Measurements from ENCODE around the gene IL23A.
"Not testable (repeated sequence)": the region's sequence is repeated elsewhere in the genome, so short reads cannot be mapped to it uniquely, and the experiment has no call there.

IL23A gene

DNA sequence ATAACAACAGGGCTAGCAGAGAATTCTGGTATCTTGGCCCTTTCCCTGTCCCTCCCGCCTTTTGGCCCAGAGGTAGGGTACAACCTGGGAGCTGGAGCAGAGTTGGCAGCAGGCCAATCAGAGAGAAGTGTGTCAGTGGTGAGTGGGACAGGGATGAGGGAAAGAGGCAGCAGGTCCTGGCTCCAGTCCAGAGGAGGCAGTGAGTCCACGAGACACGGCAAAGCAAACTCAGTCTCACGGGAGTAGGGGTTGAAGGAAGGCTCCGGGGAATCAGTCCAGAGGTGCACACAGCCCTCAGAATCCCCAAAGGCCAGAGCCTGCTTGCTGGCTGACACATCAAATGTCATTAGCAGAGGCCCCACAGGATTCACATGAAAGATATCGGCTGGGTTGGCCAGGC is 12.2 kb upstream of the IL23A start:
- DNase-seq, result no peak

DNA sequence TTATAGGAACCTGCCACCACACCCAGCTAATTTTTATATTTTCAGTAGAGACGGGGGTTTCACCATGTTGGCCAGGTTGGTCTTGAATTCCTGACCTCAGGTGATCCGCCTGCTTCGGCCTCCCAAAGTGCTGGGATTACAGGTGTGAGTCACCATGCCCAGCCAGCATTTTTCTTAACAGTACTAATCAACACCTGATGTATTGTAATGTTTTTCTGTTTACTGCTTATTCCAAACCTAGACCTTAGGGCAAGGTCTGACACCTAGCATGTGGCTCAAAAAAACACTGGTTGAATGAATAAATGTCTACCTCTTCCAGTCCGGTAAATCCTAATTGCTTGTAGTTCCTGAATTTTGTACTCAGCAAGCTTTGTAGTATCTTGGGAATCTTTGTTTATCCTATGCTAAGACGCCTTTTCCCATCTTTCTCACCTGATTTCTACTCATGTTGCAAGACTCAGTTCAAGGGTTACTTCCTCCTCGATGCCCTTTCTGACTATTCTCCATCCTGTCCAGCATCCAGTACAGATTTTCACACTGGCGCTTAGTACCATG is 7.7 kb upstream of the IL23A start:
- DNase-seq, result no peak

DNA sequence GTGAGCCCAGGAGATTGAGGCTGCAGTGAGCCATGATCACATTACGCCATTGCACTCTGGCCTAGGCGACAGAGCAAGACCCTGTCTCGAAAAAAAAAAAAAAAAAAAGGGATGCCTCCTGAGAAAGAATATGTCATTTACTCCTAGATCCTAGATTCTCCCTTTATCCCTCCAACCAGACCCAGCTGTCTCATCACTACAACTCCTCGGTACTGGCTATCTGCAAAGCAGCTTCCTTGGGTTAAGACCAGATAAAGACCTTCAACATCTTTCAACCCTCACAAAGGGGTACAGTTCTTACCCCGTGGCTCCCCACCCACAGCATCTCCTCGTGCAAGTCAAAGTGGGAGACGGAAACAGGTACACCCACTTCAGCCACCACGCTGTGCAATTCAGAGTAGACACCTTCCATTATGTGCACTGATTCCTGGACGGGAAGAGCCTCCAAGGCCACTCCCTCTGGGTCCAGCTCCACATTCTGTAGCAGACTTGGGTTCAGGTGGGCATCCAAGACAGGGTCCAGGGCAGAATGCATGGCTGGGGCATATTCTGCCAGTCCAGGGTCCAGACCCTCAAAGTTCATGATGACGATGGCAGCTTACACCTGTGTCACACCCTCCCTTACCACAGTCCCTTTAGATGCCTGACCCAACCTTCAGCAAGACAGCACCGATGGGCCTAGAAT is 6.0 kb upstream of the IL23A start:
- no peak for DNase-seq

DNA sequence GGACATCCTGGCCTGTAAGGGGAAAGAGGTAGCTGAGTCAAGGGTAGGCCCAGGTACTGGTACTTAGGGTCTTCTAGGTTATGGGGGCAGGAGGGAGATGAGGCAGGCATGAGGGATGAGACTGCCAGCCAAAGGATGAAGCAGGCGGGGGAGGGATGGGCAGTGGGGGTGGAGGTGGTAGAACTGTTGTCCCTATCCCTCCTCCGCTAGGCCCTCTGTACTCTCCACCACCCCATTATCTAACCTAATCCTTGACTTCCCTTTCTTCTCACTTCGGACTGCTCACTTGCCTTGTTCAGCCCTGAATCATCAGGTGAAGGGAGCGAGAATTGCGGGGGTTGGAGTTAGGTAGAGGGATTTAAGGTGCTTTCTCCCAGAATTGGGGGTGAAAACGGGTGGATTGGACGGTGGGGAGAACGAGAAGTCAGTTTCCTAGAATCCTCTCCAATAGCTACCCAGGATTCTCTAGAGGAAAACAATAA is 5.4 kb upstream of the IL23A start:
- DNase-seq, result no peak

DNA sequence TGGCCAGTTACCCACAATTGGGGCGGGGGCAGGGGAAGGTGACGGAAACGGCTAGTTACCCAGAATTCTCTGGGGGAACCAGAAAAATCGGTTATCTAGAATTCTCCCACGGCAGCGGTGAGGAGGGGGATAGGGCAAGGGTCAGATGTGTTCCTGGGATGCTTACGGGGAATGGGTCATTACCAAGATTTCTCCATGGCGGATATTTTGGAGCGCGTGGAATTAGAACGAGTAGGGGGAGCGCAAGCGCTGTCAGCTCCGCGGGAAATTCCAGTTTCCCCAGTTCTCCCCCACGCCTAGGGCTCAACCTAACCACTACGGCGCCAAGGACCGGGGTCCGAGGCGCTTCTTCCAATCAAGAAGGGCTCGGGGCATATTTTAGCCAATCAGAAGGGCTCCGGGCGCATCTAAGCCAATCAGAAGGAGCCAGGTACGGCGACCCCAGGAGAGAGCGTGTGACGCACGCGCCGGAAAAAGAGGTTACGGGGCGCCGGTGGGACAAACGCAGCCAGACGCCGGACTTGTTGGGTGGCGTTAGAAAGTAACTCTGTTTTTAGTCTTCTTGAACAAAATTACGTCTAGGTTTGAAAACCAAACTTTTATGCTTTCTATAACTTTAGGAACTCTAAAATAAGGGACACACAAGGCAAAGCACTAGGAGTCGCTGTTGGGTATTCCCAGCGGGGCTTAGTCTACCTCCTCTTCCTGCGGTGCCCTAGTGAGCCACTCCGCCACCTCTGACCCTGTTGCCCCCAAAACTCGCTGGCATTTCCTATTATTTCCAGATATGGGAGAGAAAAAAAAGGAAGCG is 4.8 kb upstream of the IL23A start, which contains the start of gene PAN2:
Gene PAN2, minus strand, starts transcription at position 322 of the 811 bp plus-strand sequence. CDS start 906 bp downstream, outside the sequence.
- DNase-seq, result peak; percentile 87 to 92 (median 90)

DNA sequence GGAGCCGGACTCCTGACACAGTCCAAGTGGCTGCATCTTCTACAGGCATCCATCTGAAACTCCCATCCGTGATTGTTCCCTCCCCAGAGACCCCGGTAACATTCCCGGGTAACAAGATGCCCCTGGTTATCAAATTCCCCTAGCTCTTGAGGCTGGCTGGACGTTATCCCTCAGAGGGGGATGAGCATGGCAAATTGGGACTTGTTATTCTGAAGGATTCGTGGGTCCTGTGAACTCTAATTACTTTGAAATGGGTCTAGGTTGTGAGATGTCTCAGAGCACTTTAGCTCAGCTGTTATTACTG is 4.2 kb upstream of the IL23A start:
- peak in 1 of 6 experiments; percentile 29 for DNase-seq

DNA sequence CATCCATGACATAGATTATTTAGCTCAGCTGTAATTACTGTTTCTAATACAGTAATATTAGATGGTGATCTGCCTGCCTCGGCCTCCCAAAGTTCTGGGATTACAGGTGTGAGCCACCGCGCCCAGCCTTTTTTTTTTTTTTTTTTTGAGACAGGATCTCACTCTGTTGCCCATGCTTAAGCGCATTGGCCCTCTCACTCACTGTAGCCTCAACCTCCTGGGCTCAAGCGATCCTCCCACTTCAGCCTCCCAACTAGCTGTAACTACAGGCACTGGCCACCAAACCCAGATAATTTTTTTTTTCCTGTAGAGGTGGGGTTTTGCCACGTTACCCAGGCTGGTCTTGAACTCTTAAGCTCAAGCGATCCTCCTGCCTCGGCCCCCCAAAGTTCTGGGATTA is 3.2 kb upstream of the IL23A start:
- not testable (repeated sequence) for DNase-seq

DNA sequence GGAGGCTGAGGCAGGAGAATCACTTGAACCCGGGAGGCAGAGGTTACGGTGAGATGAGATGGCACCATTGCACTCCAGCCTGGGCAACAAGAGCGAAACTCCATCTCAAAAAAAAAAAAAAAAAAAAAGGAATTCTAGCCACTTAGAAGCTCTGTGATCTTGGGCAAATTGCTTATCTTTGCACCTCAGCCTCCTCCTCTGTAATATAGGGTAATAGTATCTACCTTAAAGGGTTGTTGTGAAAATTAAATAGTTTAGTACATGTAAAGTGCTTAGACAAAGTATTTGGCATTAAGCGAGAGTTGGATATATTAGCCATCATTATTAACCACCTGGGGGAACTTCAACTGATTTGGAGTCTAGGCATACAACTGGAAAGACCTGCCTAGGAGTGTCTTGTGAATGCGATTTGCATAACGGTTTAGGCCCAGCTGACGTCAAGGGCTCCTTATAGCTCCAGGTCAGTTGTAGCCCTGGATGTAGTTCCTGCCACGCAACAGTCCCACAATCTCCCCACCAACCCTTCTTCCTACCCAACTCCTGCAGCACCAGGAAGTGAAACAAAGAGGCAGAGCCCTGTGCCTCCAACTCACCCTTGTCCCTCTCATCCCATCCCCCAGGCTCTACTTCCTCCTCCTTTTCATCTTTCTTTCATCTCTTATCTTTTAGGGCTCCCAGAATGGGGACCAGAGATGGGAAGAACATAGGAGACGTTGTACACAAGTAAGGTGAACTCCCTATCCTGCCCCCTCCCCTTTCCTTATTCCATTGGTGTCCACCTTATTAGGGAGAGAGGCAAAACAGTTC is 2.1 kb upstream of the IL23A start:
- DNase-seq, result no peak

DNA sequence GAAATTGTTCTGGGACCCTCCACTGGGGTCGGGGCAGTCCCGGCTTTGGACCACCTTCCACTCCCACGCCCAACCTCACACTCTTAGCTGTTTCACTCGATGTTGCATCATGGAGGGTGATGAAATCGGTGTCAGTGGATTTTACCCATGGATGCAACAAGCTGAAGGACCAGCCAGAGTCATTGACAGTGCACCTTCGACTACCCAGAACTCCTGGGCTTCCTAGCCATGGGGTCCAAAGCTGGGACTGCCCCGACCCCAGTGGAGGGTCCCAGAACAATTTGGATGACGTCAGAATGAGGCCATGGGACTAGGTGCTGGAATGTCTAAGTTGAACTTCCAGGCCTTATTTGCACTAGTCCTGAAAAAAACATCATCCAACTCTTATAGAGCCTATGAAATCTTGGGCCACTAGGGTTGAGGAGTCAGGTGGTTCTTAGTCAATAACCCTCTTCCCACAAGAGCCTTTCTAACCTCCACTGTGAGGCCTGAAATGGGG is 882 bp upstream of the IL23A start:
- no peak for DNase-seq

DNA sequence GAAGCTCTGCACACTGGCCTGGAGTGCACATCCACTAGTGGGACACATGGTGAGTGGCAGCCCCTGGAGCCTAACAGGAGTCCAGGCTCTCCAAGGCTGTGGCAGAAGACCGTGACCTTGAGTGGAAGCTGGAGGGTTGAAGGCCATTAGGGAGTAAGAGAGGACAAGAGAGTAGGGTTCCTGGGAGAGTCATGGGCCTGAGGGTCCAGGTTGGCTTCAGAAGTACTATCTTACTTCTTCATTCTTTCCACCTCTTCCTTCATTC is 406 bp downstream of the IL23A start:
- no peak for DNase-seq

DNA sequence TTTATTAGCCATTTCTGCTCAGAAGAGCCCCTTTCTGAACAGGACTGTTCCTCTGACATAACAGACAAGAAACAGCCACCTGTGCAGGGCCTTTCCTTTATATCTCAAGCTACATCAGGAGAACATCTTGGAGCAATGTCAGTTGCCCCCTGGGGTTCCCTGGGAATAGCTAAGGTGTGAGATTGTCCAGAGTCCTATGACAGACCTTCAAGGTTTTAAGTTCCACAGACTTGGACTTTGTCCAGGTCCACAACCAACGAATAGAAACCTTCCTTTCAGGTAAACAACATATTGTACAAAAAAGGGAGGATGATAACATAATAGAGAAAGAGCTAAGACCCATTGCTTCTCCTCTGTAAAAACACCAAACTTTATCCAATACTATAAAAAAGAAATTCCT is 2.9 kb downstream of the IL23A start:
- DNase-seq, result no peak

DNA sequence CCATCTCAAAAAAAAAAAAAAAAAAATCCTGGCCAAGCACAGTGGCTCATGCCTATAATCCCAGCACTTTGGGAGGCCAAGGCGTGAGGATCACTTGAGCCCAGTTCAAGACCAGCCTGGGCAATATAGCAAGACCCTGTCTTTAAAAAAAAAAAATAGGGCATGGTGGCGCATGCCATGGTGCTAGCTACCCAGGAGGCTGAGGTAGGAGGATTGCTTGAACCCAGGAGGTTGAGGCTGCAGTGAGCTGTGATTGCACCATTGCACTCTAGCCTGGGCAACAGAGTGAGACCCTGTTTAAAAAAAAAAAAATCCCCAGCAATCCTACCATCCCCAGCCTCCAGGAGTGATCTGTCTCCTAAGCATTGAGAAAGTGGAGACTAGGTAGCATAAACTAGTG is 3.6 kb downstream of the IL23A start:
- DNase-seq, result not testable (repeated sequence)

DNA sequence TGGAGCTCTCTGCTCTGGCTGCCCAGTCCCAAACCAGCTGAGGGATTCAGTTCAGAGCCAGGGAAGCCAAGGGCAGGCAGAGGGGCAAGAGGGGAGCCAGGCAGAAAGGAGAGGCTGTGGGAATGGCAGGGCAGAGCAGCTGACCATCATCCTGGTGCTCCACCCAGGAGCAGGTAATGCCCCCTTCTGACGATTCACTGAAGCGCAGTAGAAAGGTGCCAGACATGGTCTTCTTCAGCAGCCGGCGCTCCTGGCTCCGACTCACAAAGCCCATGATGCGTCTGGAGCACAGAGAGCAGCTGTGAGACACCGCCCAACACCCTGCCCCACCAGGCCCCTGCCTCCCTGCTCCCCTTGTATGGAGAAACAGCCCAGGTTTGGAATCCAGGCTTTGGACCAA is 8.0 kb downstream of the IL23A start:
- DNase-seq, result no peak

DNA sequence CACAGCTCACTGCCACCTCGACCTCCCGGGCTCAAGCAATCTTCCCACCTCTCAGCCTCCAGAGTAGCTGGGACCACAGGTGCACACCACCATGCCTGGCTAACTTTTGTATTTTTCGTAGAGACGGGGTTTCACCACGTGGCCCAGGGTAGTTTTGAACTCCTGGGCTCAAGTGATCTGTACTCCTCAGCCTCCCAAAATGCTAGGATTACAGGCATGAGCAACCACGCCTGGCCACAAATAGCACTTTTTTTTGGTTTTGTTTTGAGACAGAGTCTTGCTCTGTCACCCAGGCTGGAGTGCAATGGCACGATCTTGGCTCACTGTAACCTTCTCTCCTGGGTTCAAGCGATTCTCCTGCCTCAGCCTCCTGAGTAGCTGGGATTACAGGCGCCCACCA is 8.6 kb downstream of the IL23A start:
- not testable (repeated sequence) for DNase-seq

DNA sequence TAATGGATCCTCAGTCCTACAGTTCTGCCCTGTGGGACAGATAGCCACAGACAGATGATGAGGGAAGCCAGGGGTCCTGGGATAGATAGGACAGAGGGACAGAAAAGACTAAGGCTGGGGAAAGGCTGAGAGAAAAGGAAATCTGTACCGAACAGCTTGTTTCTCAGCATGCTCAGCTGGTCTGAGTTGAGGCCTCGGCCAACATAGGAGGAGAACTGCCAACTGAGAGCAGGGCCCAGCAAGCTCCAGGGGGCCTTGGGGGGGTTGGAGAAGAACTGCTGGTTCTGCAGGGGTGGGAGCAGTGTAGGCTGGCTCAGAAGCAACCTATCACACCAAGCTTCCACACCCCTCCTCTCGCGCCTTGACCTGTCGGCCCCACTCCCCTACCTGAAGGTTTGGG is 10.1 kb downstream of the IL23A start:
- DNase-seq, result no peak

DNA sequence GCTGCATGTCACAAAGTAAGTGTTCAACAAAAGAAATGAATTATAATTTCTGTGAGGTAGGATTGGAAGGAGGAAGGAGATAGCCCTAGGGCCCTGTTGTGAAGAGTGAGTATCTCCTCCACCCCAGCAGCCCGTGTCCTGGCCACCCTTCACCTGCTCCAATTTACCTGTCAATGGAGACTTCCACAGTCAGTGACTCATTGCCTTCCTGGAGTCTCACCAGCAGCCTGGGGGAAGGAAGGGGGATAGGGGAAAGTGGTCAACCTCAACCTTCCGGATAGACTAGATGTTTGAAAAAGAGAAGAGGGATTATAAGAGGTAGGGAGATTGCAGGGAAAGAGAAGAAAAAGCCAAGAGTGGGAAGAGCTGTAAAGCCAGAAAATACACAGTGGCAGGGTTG is 12.0 kb downstream of the IL23A start:
- no peak for DNase-seq

DNA sequence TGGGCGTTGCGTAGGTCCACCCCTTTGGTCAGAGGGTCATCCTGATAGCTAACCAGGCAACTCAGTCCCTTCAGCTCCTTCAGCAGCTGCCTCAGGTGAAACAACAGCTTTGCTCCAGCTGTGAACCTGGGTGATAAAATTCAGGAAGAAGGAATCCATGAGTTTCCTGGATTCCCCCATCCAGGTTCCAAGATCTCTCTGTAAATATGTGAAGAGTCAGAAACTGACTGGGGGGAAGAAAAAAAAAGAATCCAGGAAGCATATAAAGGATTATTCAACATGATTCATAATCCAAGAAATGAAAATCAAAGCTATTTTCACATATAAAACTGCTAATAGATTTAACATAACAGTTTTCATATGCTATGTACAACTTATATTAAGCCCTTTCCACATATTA is 12.6 kb downstream of the IL23A start:
- no peak for DNase-seq

DNA sequence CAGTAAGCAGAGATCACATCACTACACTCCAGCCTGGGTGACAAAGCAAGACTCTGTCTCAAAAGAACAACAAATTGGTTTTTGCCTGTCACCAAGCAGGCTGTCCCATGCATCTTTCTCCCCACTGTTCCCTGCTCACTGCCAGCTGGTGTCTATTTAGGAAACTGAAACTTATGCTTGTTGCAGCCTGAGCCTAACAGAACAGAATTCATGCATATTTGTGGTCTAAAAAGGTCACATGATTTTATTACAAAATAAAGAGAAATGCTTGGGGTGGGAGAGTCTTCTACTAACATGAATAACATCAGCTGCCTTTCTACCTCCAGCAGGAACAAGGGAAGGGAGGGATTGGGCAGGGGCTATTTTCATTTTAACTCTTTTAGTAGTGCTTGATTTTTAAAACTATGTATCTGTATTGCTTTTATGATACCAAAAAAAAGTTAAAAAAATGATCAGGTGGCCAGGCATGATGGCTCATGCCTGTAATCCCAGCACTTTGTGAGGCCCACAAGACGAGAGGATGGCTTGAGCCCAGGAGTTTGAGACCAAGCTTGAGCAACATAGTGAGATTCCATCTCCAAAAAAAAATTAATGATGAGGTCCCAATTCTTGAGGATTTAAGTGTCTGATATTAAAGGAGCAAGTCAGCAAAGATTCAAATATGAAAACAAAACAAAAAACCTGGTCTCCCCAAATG is 20.3 kb downstream of the IL23A start:
- no peak for DNase-seq

DNA sequence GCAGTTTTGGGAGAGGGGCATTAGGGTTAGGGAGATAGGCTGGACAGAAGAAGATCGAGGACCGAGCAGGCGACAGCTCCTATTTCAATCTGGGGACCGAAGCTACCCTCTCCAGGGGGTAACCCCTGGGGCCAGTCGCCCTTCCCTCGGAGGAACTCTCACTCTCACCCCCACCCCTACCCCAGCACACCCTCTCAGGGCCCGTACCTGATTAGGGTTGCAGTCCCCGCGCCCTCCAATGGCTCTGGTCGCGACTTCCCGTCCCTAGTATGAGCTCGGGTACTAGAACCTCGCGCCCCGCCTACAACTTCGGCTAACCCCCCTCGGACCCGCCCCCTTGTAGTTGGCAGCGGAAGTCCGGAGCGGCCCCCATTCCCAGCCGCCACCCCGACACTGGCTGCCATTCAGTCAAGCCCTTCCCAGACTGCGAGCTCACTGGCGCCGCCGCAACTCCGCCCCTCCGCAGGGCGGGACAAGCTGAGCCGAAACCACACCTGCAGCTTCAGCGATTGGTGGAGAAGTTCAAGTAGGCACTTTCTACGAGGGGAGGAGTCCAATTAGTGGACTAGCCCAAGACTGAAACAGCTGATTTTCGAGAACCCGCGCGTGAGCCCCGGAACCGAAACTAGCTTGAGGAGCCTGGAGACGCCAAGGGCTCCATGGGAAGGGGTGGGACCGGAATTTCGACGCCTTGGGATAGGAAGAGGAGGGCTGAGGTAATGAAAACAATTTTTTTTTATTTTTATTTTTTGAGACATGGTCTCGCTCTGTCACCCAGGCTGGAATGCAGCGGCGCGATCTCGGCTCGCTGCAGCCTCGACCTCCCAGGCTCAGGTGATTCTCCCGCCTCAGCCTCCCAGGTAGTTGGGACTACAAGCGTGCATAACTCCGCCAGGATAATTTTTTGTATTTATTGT is 21.4 kb downstream of the IL23A start, which contains the start of gene STAT2:
Gene STAT2, minus strand, starts transcription at position 257 of the 917 bp plus-strand sequence. CDS start 3,536 bp downstream, outside the sequence.
- DNase-seq, result peak; percentile 96 to 100 (median 98)

DNA sequence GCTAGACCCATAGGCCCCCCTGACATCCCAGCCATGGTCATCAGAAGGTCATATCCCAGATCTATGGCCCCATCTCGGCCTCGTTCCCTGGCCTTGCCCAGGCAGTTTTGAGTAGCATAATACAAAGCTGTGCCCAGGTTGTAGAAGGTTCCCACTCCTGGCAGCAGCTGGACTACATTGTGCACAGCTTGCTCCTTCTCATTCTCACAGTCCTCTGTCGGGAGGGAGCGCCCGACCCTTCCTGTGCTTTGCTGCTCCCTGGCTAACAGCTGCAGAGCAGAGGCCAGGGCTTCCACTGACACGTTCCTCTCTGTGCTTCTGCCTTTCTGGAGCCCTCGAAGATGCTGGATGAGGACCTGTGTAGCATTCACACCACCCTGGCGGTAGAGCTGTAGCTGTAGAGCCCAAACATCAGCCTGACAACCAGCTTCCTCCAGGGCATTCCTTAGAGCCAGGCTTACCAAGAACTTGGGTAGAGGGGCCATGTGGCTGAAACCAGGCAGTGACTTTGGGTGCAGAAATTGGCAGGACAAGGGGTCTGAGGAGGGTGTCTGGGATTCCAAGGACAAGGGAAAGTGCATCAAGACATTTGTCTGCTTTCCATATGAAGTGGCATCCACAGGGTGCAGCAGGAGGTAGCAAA is 22.9 kb downstream of the IL23A start:
- DNase-seq, result no peak

Measured in stimulated activated naive CD4-positive, alpha-beta T cell (primary cell).